H1 (cell line): ENCODE data around the gene AKAP8. TPM values are rescaled to one million over a fixed set of nuclear protein-coding genes. Genes with fewer than 3 reads are reported as not detected.

Experiments
- CTCF ChIA-PET: fragments of 300-600 bp; sonication (Branson Sonifier 250); formaldehyde crosslinking; loops from one replicate; lab custom pipeline; 2021; ENCODE audit not compliant: partially characterized antibody; lab: Charles Lee
- POLR2A ChIA-PET: fragments of 300-600 bp; sonication (Branson Sonifier 250); formaldehyde crosslinking; loops from one replicate; lab custom pipeline; 2021; ENCODE audit warnings: inconsistent platforms; ENCODE audit not compliant: partially characterized antibody; lab: Charles Lee
- DNase-seq, 2 experiments: peaks; one replicate each; pipeline versions ENCODE4 v3.0.0 to v3.0.0-alpha.2; 2010 to 2022; ENCODE audit warnings: low spot score in 2 of 2, low read depth in 1 of 2, mixed read lengths in 1 of 2
- FAIRE-seq: peaks from 2 replicates; lab custom pipeline; 2011; peaks lifted over from hg19 to GRCh38; lab: Jason Lieb, UNC
- H2AFZ ChIP-seq: 2 replicates; pipeline ENCODE4 v1.8.1; 2012; ENCODE audit warnings: low read length, inconsistent platforms
- H2AK5ac ChIP-seq: 2 replicates; pipeline ENCODE4 v1.6.1; 2013; ENCODE audit warnings: low read depth, low read length
- H2BK120ac ChIP-seq: replicated peaks from 2 replicates; pipeline ENCODE3; 2013; ENCODE audit warnings: low read depth, low read length, inconsistent platforms
- H2BK12ac ChIP-seq: 2 replicates; pipeline ENCODE4 v1.6.1; 2013; ENCODE audit warnings: low read depth, low read length
- H2BK15ac ChIP-seq: 2 replicates; pipeline ENCODE4 v1.6.1; 2013; ENCODE audit warnings: low read length
- H2BK20ac ChIP-seq: 2 replicates; pipeline ENCODE4 v1.6.1; 2013; ENCODE audit warnings: low read length
- H2BK5ac ChIP-seq: 2 replicates; pipeline ENCODE4 v1.6.1; 2013; ENCODE audit warnings: low read depth, low read length
- H3K14ac ChIP-seq: 2 replicates; pipeline ENCODE4 v1.6.1; 2013; ENCODE audit warnings: inconsistent platforms; ENCODE audit not compliant: insufficient read length
- H3K18ac ChIP-seq: 2 replicates; pipeline ENCODE4 v1.6.1; 2013; ENCODE audit warnings: low read length; ENCODE audit errors: extremely low read depth
- H3K23ac ChIP-seq: 2 replicates; pipeline ENCODE4 v1.6.1; 2013; ENCODE audit warnings: inconsistent platforms; ENCODE audit not compliant: insufficient read length
- H3K23me2 ChIP-seq: 2 replicates; pipeline ENCODE4 v1.6.1; 2013; ENCODE audit warnings: low read depth, low read length
- H3K27ac ChIP-seq: 2 replicates; pipeline ENCODE4 v1.6.1; 2011; ENCODE audit warnings: low read depth, low read length, inconsistent platforms
- H3K27me3 ChIP-seq, 4 experiments: replicated peaks in 1 of 4; 1 replicate in 1 of 4; 2 replicates in 3 of 4; pipeline versions ENCODE4 v1.6.1 to v1.8.1; 2011 to 2013; ENCODE audit warnings: low read length in 3 of 4, mild to moderate bottlenecking in 3 of 4, inconsistent platforms in 2 of 4, mixed read lengths in 2 of 4, moderate library complexity in 1 of 4; ENCODE audit not compliant: control insufficient read depth in 3 of 4, insufficient read depth in 3 of 4; ENCODE audit errors: extremely low read depth in 1 of 4
- H3K36me3 ChIP-seq, 4 experiments: 2 replicates each; pipeline versions ENCODE4 v1.6.1 to v1.8.1; 2011 to 2013; ENCODE audit warnings: mild to moderate bottlenecking in 4 of 4, low read length in 3 of 4, moderate library complexity in 2 of 4, control low read depth in 1 of 4, inconsistent platforms in 1 of 4; ENCODE audit not compliant: insufficient read depth in 4 of 4, control insufficient read depth in 2 of 4
- H3K4ac ChIP-seq: replicated peaks from 2 replicates; pipeline ENCODE3; 2013; ENCODE audit warnings: low read length, low read depth, mixed read lengths, inconsistent platforms; ENCODE audit not compliant: insufficient read length
- H3K4me1 ChIP-seq, 4 experiments: replicated peaks in 1 of 4; 1 replicate in 1 of 4; 2 replicates in 3 of 4; pipeline versions ENCODE4 v1.6.1 to v1.8.1; 2011 to 2013; ENCODE audit warnings: low read length in 3 of 4, inconsistent platforms in 2 of 4, mixed read lengths in 1 of 4; ENCODE audit not compliant: insufficient read depth in 4 of 4, control insufficient read depth in 3 of 4
- H3K4me2 ChIP-seq, 2 experiments: 2 replicates each; pipeline versions ENCODE4 v1.6.1 to v1.8.1; 2011 to 2013; ENCODE audit warnings: low read depth in 2 of 2, low read length in 2 of 2, control low read depth in 1 of 2, inconsistent platforms in 1 of 2, mild to moderate bottlenecking in 1 of 2; ENCODE audit not compliant: insufficient read depth in 1 of 2
- H3K4me3 ChIP-seq, 4 experiments: fragments of 200-600, 300-600 bp in 1 of 4; sonication (generic), shearing (Covaris generic), sonication (Bioruptor Twin) in 1 of 4; 2 replicates each; pipeline versions ENCODE4 v1.5.1 to v1.8.1; 2011 to 2016; ENCODE audit warnings: low read length in 4 of 4, low read depth in 3 of 4, control low read depth in 2 of 4, inconsistent platforms in 2 of 4, mild to moderate bottlenecking in 2 of 4, mixed read lengths in 1 of 4, moderate library complexity in 1 of 4; ENCODE audit not compliant: insufficient read depth in 2 of 4; ENCODE audit errors: extremely low read depth in 1 of 4
- H3K56ac ChIP-seq: replicated peaks from 2 replicates; pipeline ENCODE3; 2013; ENCODE audit warnings: low read depth, mild to moderate bottlenecking, mixed read lengths, low read length, inconsistent platforms; ENCODE audit not compliant: insufficient read length
- H3K79me1 ChIP-seq: 2 replicates; pipeline ENCODE4 v1.6.1; 2013; ENCODE audit warnings: low read depth, low read length, control low read depth
- H3K79me2 ChIP-seq, 2 experiments: 2 replicates each; pipeline versions ENCODE4 v1.6.1 to v1.8.1; 2012 to 2013; ENCODE audit warnings: low read length in 2 of 2, mild to moderate bottlenecking in 2 of 2, inconsistent platforms in 1 of 2; ENCODE audit not compliant: insufficient read depth in 2 of 2, control insufficient read depth in 1 of 2
- H3K9ac ChIP-seq, 4 experiments: replicated peaks in 1 of 4; 1 replicate in 1 of 4; 2 replicates in 3 of 4; pipeline versions ENCODE4 v1.6.1 to v1.8.1; 2011 to 2013; ENCODE audit warnings: low read depth in 3 of 4, low read length in 3 of 4, control low read depth in 2 of 4, mild to moderate bottlenecking in 2 of 4, moderate library complexity in 2 of 4, inconsistent platforms in 1 of 4; ENCODE audit errors: extremely low read depth in 1 of 4
- H3K9me3 ChIP-seq, 2 experiments: 2 replicates each; pipeline versions ENCODE4 v1.6.1 to v1.8.1; 2012 to 2013; ENCODE audit warnings: mild to moderate bottlenecking in 2 of 2, moderate library complexity in 2 of 2, control low read depth in 1 of 2, inconsistent platforms in 1 of 2, low read depth in 1 of 2, low read length in 1 of 2, mixed read lengths in 1 of 2; ENCODE audit not compliant: insufficient read depth in 2 of 2
- H4K20me1 ChIP-seq, 2 experiments: replicated peaks in 1 of 2; 2 replicates each; pipeline versions ENCODE3 to v1.8.1; 2011 to 2013; ENCODE audit warnings: inconsistent platforms in 2 of 2, low read length in 2 of 2, mild to moderate bottlenecking in 1 of 2; ENCODE audit not compliant: insufficient read depth in 2 of 2, control insufficient read depth in 1 of 2
- H4K5ac ChIP-seq: 2 replicates; pipeline ENCODE4 v1.6.1; 2013; ENCODE audit warnings: low read length, low read depth, mixed read lengths, inconsistent platforms; ENCODE audit not compliant: insufficient read length
- H4K8ac ChIP-seq: 2 replicates; pipeline ENCODE4 v1.8.0; 2013; ENCODE audit warnings: mild to moderate bottlenecking, moderate library complexity, low read length, inconsistent platforms; ENCODE audit not compliant: insufficient read depth; ENCODE audit errors: extremely low read depth
- H4K91ac ChIP-seq: replicated peaks from 2 replicates; pipeline ENCODE3; 2013; ENCODE audit warnings: low read length, mixed read lengths, inconsistent platforms; ENCODE audit not compliant: insufficient read length
- ATF2 ChIP-seq: IDR thresholded peaks from 2 replicates; pipeline ENCODE4 v1.6.1; 2012; ENCODE audit warnings: low read length, inconsistent platforms
- EP300 ChIP-seq, 2 experiments: IDR thresholded peaks; 1 replicate in 1 of 2; 2 replicates in 1 of 2; pipeline ENCODE4 v1.6.1; 2011 to 2012; ENCODE audit warnings: low read depth in 2 of 2, low read length in 2 of 2, mild to moderate bottlenecking in 2 of 2, borderline replicate concordance in 1 of 2, inconsistent platforms in 1 of 2, moderate library complexity in 1 of 2
- PHF8 ChIP-seq: fragments of 200-600 bp; sonication (generic); conservative IDR thresholded peaks from 2 replicates; pipeline ENCODE4 v1.7.1; 2012; ENCODE audit warnings: low read depth, mild to moderate bottlenecking, inconsistent platforms, low read length, moderate library complexity
- RAD21 ChIP-seq, 2 experiments: IDR thresholded peaks in 1 of 2; conservative IDR thresholded peaks in 1 of 2; 2 replicates each; pipeline ENCODE4 v1.6.1; 2011; ENCODE audit warnings: low read depth in 2 of 2, low read length in 2 of 2, improper control_type of control experiment in 1 of 2, inconsistent platforms in 1 of 2, mild to moderate bottlenecking in 1 of 2, moderate library complexity in 1 of 2
- RXRA ChIP-seq: IDR thresholded peaks from 2 replicates; pipeline ENCODE4 v1.6.1; 2011; ENCODE audit warnings: low read depth, mild to moderate bottlenecking, low read length, moderate library complexity; ENCODE audit not compliant: insufficient read depth
- SIRT6 ChIP-seq: IDR thresholded peaks from one replicate; pipeline ENCODE4 v1.7.1; 2012; ENCODE audit warnings: low read length, inconsistent platforms
- SP1 ChIP-seq: IDR thresholded peaks from 2 replicates; pipeline ENCODE4 v1.6.1; 2011; ENCODE audit warnings: low read depth, low read length
- SP2 ChIP-seq: IDR thresholded peaks from 2 replicates; pipeline ENCODE4 v1.6.1; 2012; ENCODE audit warnings: mild to moderate bottlenecking, low read length, inconsistent platforms
- TAF7 ChIP-seq: optimal IDR thresholded peaks from 2 replicates; pipeline ENCODE3; 2011; ENCODE audit warnings: low read depth, mild to moderate bottlenecking, inconsistent platforms, low read length, moderate library complexity, borderline replicate concordance
- USF2 ChIP-seq: IDR thresholded peaks from 2 replicates; pipeline ENCODE4 v1.6.1; 2011; ENCODE audit warnings: low read length, improper control_type of control experiment
- WGBS, 2 experiments: shearing (Covaris generic) in 1 of 2; methylation state at CpG; one replicate each; pipeline versions ENCODE4 v1.1.6 to v1.1.7; 2013 to 2015; ENCODE audit warnings: low lambda C conversion rate in 2 of 2, mixed read lengths in 2 of 2, inconsistent platforms in 1 of 2, low coverage in 1 of 2, missing lambda C conversion rate in 1 of 2; ENCODE audit not compliant: insufficient replicate concordance in 2 of 2, insufficient coverage in 1 of 2, insufficient read length in 1 of 2; ENCODE audit errors: extremely low coverage in 1 of 2, missing lambda C conversion rate in 1 of 2; 5-methylcytosine and 5-hydroxymethylcytosine counted together
- polyA plus RNA-seq, 7 experiments: library from polyadenylated mRNA; depleted of rRNA in 3 of 7; stranded (reverse) in 5 of 7; unstranded in 2 of 7; fragments of >200 nt in 5 of 7; fragments of 200-250 nt in 2 of 7; gene quantifications; 1 replicate in 5 of 7; 2 replicates in 1 of 7; 4 replicates in 1 of 7; pipeline versions ENCODE4 v1.2.1 to v1.2.3, GENCODE V29; 2011 to 2013; ENCODE audit warnings: missing spikeins in 2 of 7, mixed read lengths in 2 of 7
- total RNA-seq: library from RNA; stranded (reverse); fragmentation: NEBNext Ultra II Directional; extraction: Animal tissue kit (Norgen Biotek cat#: 25700); gene quantifications from 2 replicates; pipeline ENCODE4 v1.2.1, GENCODE V29; 2021

AKAP8 gene
- total and polyA plus RNA-seq, 2 of the 8 experiments (the other 6 are each of a cell fraction or from before 2014, with no cell fraction given), result 17.0 to 41.0 TPM

GRCh38 chr19:15399635-15400034 lies 20.0 kb upstream of the AKAP8 start:
- no peak overlapping the region for H3K56ac ChIP-seq
- WGBS, 2 experiments, result 93% methylated on average over 13 of the region's 14 CpGs; no CpG with 5 or more reads in 1 of the 2 experiments
- TF ChIP-seq SP2, result no peak
- no peak for TF ChIP-seq USF2
- TF ChIP-seq ATF2, result no peak
- TF ChIP-seq RXRA, result no peak
- no peak for TF ChIP-seq TAF7
- TF ChIP-seq SP1, result no peak
- TF ChIP-seq SIRT6, result no peak
- no peak for TF ChIP-seq PHF8
- no peak for TF ChIP-seq RAD21 (IDR thresholded peaks at IDR 0.05 in 1 of 2, conservative IDR thresholded peaks at IDR 0.05 in 1 of 2; ENCODE audit: low read depth in 2 of 2, low read length in 2 of 2)
- no peak for TF ChIP-seq EP300 (IDR thresholded peaks at IDR 0.05; ENCODE audit: borderline replicate concordance in 1 of 2, low read depth in 2 of 2, low read length in 2 of 2)

More at GRCh38 chr19:15399635-15400034, 20.0 kb upstream of the AKAP8 start:
- H2BK5ac ChIP-seq, result no peak overlapping the region
- H4K8ac ChIP-seq, result peak overlapping the region; percentile 86; the same call in 1 of the 2 replicates
- peaks cover 29% of the 10 kb centered on the region for H3K79me1 ChIP-seq
- peaks cover 10 to 48% of the 10 kb centered on the region in 2 experiments; a peak in 3 of 4 replicates for H3K79me2 ChIP-seq
- no peaks in the 10 kb centered on the region for H3K23me2 ChIP-seq
- H3K23ac ChIP-seq, result no peak overlapping the region
- H3K18ac ChIP-seq, result no peak overlapping the region
- no peak for DNase-seq
- H2BK15ac ChIP-seq, result no peak overlapping the region
- no peaks in the 10 kb centered on the region for H3K4me1 ChIP-seq
- FAIRE-seq, result no peak
- no peaks in the 10 kb centered on the region for H3K9me3 ChIP-seq
- no peak overlapping the region for H4K91ac ChIP-seq
- no peaks in the 10 kb centered on the region for H3K27me3 ChIP-seq
- H2AK5ac ChIP-seq, result no peak overlapping the region
- no peak overlapping the region for H2BK20ac ChIP-seq
- H3K4me2 ChIP-seq, result no peak overlapping the region
- no peak overlapping the region for H2AFZ ChIP-seq
- no peak overlapping the region for H3K9ac ChIP-seq
- no peak overlapping the region for H3K27ac ChIP-seq
- H3K4me3 ChIP-seq, result no peak overlapping the region
- H2BK120ac ChIP-seq, result no peak overlapping the region
- no peak overlapping the region for H3K4ac ChIP-seq
- H4K5ac ChIP-seq, result no peak overlapping the region
- peaks cover 25 to 37% of the 10 kb centered on the region in 2 experiments for H4K20me1 ChIP-seq
- CTCF ChIA-PET, result interaction anchor here (0.9 to 1.5 kb wide), 2 partner anchors 18 to 21 kb away, joined by 3 read pairs; no protein-coding TSS in a partner anchor
- no peak overlapping the region for H3K14ac ChIP-seq
- POLR2A ChIA-PET, result interaction anchor here (3.3 to 7.0 kb wide), 2 partner anchors 20 kb away, joined by 19 to 36 read pairs; partner anchors contain the start of genes AKAP8 and AKAP8L
- peaks cover 28 to 58% (median 39%) of the 10 kb centered on the region in 4 experiments for H3K36me3 ChIP-seq
- H2BK12ac ChIP-seq, result no peak overlapping the region
